Measurements from ENCODE around the gene CRB1. TPM values are rescaled to one million over a fixed set of nuclear protein-coding genes. Genes with fewer than 3 reads are reported as not detected.

Gene CRB1
- total and polyA plus RNA-seq, 8 donors, result under 0.01 to 0.20 (median 0.09) TPM; not detected in 4

GRCh38 chr1:197250616-197251015 is 17.4 kb upstream of the CRB1 start:
- DNase-seq (no peak), FAIRE-seq (no peak)

GRCh38 chr1:197252973-197253372 is 15.1 kb upstream of the CRB1 start:
- WGBS, 2 donors, result 60 to 64% methylated on average over 4 of the region's 4 CpGs
- no peak for FAIRE-seq
- H3K36me3 ChIP-seq, result no peaks in the 10 kb centered on the region
- no peak for ATAC-seq
- H3K4me3 ChIP-seq, result no peak overlapping the region
- no peaks in the 10 kb centered on the region for H3K4me1 ChIP-seq
- no peak overlapping the region for H3K27ac ChIP-seq
- intact Hi-C loops (cut with DNase I), result no loop called here
- H3K9me3 ChIP-seq, result no peaks in the 10 kb centered on the region
- H3K27me3 ChIP-seq, result no peaks in the 10 kb centered on the region
- TF ChIP-seq CTCF (IDR thresholded peaks at IDR 0.05), result no peak
- DNase-seq, result no peak

More at GRCh38 chr1:197250616-197251015, 17.4 kb upstream of the CRB1 start:
- H3K27ac ChIP-seq, result no peak overlapping the region
- H3K27me3 ChIP-seq, result no peaks in the 10 kb centered on the region
- no peaks in the 10 kb centered on the region for H3K36me3 ChIP-seq
- no peaks in the 10 kb centered on the region for H3K4me1 ChIP-seq
- WGBS, 2 donors, result 55 to 83% methylated on average over 2 of the region's 2 CpGs
- no peak overlapping the region for H3K4me3 ChIP-seq
- no peak for ATAC-seq
- H3K9me3 ChIP-seq, result no peaks in the 10 kb centered on the region
- intact Hi-C loops (cut with DNase I), result no loop called here
- TF ChIP-seq CTCF (IDR thresholded peaks at IDR 0.05), result no peak

GRCh38 chr1:197254866-197255265 is 13.2 kb upstream of the CRB1 start:
- intact Hi-C loops (cut with DNase I), result no loop called here
- no peaks in the 10 kb centered on the region for H3K4me1 ChIP-seq
- 38 to 46% methylated on average over 1 of the region's 1 CpG for WGBS, 2 donors
- no peaks in the 10 kb centered on the region for H3K27me3 ChIP-seq
- DNase-seq, result no peak
- H3K9me3 ChIP-seq, result no peaks in the 10 kb centered on the region
- ATAC-seq, result no peak
- FAIRE-seq, result no peak
- no peaks in the 10 kb centered on the region for H3K36me3 ChIP-seq
- no peak for TF ChIP-seq CTCF (IDR thresholded peaks at IDR 0.05)
- no peak overlapping the region for H3K4me3 ChIP-seq
- H3K27ac ChIP-seq, result no peak overlapping the region

- no peak for ATAC-seq
- intact Hi-C loops (cut with DNase I), result no loop called here
- WGBS, 2 donors, result 78 to 80% methylated on average over 1 of the region's 1 CpG
Observed at GRCh38 chr1:197264936-197265567, 3.0 kb upstream of the CRB1 start.

More at GRCh38 chr1:197264936-197265567, 3.0 kb upstream of the CRB1 start:
- no peak for TF ChIP-seq CTCF (IDR thresholded peaks at IDR 0.05)
- Histone ChIP-seq H3K4me1 (no peaks in the 10 kb centered on the region), H3K9me3 (no peaks in the 10 kb centered on the region), H3K27me3 (no peaks in the 10 kb centered on the region), H3K4me3 (no peak overlapping the region), H3K27ac (no peak overlapping the region), H3K36me3 (no peaks in the 10 kb centered on the region)
- DNase-seq (no peak), FAIRE-seq (no peak)
